Inferior parietal cortex (tissue), 1 donor: ENCODE results near the gene CD300LB.
A peak's percentile ranks its signal among the peaks of the same experiment; 100 is the strongest.
"Not testable (repeated sequence)": the region's sequence is repeated elsewhere in the genome, so short reads cannot be mapped to it uniquely, and the experiment has no call there.

Experiments
- DNase-seq: peaks from one replicate; pipeline ENCODE4 v3.0.0-alpha.2; 2016; ENCODE audit errors: extremely low spot score

The CD300LB gene

DNA sequence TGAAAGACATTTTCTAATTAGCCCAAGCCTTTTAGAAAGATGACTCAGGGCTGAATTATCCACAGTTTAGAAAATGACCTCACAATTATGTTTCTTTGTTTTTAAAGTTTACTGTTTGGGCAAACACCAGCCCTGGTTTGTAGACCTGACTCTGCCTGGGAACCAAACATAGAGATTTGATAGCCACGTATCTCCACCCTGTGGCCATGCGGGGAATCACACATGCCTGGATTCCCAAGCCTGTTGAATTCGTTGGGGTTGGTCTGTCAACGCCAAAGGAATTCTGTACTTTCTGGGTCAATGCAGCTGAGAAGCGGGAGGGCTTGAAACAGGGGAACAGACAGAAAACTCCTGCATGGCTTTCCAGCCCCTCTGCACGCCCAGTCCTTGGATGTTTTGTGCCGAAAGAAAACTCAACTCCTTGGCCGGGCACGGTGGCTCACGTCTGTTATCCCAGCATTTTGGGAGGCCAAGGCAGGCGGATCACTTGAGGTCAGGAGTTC is 37.9 kb downstream of the CD300LB start:
- DNase-seq: peak; percentile 85

DNA sequence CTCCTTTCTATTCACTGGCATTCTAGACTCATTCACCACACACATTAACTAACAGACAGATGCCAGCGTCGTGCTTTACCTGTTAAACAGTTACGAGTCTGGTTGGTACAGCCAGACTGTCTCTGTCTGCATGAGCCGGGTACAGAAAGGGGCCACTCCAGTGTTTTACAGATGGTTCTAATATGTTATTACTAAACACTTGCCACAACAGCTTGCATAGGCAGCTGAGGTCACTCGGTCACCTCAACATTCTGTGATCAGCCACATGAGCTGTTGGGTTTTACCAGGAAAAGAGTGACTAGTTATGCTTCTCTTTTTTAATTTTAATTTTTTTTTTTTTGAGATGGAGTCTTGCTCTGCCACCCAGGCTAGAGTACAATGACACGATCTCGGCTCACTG is 39.6 kb downstream of the CD300LB start:
- no peak for DNase-seq

DNA sequence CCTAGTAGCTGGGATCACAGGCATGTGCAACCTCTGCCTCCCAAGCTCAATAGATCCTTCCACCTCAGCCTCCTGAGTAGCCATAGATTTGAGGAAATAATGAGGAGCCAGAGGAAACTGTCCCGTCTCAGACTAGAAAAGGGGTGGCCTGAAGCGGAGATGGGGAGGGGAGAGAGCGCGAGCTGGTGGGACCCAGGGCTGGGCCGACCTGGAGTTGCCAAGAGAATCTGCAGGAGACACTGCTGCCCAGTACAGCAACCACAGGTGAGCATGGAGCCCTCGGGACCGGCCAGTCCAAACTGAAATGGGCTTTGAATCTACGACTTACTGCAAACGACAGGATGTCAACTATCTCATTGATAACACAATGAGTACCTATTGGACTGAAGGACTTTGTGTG is 40.6 kb downstream of the CD300LB start:
- no peak for DNase-seq

DNA sequence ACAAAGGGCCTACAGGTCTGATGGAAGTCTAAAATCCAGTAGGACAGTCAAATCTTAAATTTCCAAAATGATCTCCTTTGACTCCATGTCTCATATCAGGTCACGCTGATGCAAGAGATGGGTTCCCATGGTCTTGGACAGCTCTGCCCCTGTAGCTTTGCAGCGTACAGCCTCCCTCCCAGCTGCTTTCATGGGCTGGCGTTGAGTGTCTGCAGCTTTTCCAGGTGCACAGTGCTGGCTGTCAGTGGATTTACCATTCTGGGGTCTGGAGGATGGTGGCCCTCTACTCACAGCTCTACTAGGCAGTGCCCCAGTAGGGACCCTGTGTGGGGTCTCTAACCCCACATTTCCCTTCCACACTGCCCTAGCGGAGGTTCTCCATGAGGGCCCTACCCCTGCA is 43.0 kb downstream of the CD300LB start:
- DNase-seq: not testable (repeated sequence)

- no peak for DNase-seq
These were observed 45.4 kb downstream of the CD300LB start for GRCh38 chr17:74485841-74486240.

DNA sequence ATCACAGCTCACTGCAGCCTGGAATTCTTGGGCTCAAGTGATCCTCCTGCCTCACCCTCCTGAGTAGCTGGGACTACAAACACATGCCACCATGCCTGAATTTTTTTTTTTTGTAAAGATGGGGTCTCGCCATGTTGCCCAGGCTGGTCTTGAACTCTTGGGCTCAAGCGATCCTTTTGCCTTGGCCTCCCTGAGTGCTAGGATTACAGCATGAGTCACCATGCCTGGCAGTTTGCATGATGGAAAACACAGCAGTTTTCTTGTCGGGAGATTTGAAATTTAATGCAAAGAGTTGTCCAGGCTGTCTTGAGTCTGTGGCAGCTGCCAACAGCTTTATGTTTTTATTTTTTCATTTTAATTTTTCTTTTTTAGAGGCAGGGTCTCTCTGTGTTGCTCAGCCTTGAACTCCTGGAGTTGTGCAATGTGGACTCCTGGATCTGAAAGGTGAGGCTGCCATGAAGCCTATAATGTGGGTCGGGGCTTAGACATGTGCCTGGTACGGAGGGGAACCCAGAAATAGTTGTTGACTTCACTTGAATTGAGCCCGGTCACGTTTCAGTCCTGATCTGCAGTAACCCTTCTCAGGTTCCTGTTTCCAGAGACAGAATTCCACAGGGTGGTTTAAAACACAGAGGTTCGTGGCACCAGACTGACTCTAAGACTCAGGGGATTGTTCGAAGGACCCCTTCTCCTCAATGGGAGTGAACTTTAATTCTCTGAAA is 46.1 kb downstream of the CD300LB start:
- no peak for DNase-seq

- no peak for DNase-seq
These were observed 47.2 kb downstream of the CD300LB start for GRCh38 chr17:74484066-74484465.

- DNase-seq: no peak
These were observed 49.7 kb downstream of the CD300LB start for GRCh38 chr17:74481621-74482020.

DNA sequence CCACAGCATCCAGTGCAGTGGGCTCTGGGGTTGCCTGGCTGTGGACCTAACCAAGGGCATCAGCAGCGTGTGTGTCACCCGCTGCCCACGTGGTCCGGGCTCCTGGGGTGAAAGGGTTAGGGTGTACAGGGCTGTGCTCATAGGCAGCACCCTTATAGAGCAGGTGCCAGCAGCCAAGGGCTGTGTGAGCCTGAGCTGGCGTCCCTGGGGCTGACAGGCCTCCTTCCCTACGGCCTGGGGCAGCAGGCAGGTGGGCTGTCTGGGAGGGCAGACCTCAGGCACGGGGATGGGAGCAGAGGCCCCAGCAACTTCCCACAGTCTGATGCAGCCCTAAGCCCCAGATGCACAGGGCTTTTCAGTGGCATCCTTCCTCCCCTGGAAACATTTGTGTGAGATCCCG is 51.0 kb downstream of the CD300LB start:
- no peak for DNase-seq

- DNase-seq: no peak
These were observed 52.7 kb downstream of the CD300LB start for GRCh38 chr17:74478420-74479100.

DNA sequence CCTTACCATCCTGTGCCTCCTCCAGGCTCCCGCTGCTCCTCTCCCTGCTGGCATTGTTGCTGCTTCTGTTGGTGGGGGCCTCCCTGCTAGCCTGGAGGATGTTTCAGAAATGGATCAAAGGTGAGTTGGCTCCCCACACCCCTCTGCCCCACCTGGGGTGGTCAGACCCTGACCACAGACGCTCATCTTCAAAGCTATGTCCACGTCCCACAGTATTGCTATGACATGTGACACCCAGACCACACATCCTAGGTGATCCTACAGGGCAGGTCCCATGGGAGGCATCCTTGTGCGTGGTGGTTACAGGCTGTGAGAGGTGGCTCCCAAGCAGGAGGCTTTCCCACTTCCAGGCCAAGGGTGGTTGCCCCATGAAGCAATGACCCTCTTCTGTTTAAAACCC is 53.9 kb downstream of the CD300LB start:
- no peak for DNase-seq

GRCh38 chr17:74475189-74475588 is 56.1 kb downstream of the CD300LB start:
- no peak for DNase-seq

DNA sequence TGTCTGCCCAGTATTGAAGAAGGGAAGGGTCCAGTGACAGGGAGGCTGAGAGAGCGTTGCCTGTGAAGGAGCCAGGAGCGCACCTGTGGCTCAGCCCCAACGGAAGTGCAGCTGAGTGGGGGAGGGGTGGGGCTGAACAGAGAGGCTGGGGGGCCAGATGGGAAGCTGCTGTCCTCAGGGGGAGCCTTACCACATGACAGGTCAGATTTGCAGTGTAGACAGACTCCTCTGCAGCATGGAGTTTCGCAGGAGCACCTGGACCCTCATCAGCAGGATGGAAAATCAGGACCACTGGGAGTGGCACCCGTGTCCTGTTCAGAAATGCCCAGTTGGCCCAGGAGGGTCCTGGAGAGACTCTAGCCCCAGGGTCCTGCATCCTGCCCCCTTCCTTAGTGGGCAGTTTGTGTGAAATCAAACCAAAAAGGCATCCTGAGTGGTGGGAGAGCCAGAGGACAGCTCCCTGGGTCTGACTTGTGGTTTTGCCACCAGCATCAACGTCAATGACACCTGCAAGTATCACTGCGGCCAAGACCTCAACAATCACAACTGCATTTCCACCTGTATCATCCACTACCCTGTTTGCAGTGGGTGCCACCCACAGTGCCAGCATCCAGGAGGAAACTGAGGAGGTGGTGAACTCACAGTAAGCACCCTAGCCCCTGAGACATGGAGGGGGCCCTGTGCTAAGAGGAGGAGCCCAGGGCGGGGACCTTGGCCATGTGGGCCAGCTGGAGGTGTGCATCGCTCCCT is 57.1 kb downstream of the CD300LB start:
- no peak for DNase-seq

DNA sequence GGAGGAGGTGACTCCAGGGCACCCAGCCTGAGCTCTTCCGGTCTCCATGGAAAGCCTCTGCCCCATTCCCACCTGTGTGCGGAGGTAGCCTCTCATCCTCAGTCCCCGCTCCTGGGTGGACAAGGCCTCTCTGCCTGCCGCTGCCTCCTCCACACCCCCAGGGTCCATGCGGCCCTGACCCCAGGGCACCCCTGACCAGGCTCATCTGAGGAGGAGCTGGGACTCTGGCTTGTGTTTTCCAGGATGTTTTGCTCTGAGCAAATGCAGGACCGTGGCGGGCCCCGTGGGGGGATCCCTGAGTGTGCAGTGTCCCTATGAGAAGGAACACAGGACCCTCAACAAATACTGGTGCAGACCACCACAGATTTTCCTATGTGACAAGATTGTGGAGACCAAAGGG is 58.0 kb downstream of the CD300LB start:
- DNase-seq: no peak

DNA sequence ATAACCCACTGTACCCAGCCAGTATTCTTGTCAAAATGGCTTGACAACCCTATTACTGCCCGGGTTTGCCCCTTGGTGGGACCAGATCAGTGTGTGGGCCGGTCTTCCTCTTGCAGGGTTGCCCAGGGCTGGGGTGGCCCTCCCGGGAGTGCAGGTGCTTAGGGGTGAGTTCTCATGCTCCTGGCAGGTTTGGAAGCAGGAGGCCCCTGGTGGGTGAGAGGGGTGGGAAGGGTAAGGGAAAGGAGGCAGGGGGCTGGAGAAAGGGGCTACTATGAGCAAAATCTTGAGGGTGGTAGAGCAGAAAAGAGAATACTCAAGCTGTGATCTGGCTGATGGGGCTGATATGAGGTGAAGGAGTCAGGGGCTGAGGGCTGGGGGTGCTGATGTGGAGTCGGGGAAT is 58.4 kb downstream of the CD300LB start:
- DNase-seq: no peak

DNA sequence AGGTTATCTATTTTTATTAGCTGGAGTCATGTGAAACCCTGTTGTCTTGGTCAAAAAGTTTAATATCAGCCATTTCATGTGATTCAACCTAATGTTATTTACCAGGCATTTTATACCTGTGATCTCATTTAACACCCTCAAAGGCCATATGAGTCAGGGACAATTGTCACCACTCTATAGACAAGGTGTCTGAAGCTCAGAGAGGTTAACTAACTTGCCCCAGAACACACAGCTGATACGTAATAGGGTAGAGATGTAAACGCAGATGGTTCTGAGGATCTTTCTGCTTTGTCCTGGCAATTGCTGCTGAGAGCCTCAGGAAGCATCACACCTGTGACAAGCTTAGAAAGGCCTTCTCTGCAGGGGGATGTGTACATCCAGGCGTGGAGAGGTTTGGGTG is 59.9 kb downstream of the CD300LB start:
- DNase-seq: no peak
